MG63 (cell line): ENCODE data around the gene SSBP3. TPM values are rescaled to one million over a fixed set of nuclear protein-coding genes. Genes with fewer than 3 reads are reported as not detected.

Experiments
- DNase-seq: peaks from one replicate; pipeline ENCODE4 v3.0.0-alpha.2; 2020
- H3K27me3 ChIP-seq: fragments of 250-450 bp; sonication (Bioruptor Pico); 2 replicates; pipeline ENCODE4 v1.5.1; 2020; ENCODE audit warnings: mild to moderate bottlenecking, moderate library complexity
- H3K36me3 ChIP-seq: fragments of 250-450 bp; sonication (Bioruptor Pico); 2 replicates; pipeline ENCODE4 v1.5.1; 2020; ENCODE audit warnings: mild to moderate bottlenecking, moderate library complexity
- H3K4me3 ChIP-seq: fragments of 250-450 bp; sonication (Bioruptor Pico); 2 replicates; pipeline ENCODE4 v1.5.1; 2020; ENCODE audit warnings: mild to moderate bottlenecking, moderate library complexity
- H3K9me3 ChIP-seq: fragments of 250-450 bp; sonication (Bioruptor Pico); 2 replicates; pipeline ENCODE4 v1.5.1; 2020; ENCODE audit warnings: mild to moderate bottlenecking, moderate library complexity
- total RNA-seq: library from RNA; depleted of rRNA; stranded (reverse); fragments of >200 nt; shearing (Covaris generic); gene quantifications from 2 replicates; pipeline ENCODE4 v1.2.3, GENCODE V29; 2014; ENCODE audit warnings: low replicate concordance

SSBP3 gene
- total RNA-seq, 1 experiment from 2014 or later = 15.9 TPM

DNA sequence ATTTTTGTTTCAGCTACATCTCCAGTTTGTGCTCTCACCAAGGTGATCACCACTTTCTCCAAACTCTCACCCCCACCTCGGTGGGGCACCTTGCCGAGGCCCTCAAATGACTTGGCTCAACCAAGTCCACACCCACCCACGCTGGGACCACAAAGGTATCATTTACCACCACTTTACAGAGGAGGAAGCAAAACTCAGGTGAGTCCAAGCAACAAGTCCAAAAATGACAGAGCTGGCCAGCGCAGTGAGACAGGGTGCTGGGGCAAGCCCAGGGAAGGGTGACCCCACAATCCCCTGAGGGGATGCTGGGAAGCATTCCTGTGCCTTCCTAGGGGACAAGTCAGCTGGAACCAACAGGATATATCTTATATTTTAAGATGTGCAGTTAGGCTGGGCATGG lies 24.7 kb downstream of the SSBP3 start:
- H3K9me3 ChIP-seq = no peaks in the 10 kb centered on the region
- no peak for DNase-seq
- H3K4me3 ChIP-seq = no peak overlapping the region
- H3K27me3 ChIP-seq = no peaks in the 10 kb centered on the region
- no peaks in the 10 kb centered on the region for H3K36me3 ChIP-seq

DNA sequence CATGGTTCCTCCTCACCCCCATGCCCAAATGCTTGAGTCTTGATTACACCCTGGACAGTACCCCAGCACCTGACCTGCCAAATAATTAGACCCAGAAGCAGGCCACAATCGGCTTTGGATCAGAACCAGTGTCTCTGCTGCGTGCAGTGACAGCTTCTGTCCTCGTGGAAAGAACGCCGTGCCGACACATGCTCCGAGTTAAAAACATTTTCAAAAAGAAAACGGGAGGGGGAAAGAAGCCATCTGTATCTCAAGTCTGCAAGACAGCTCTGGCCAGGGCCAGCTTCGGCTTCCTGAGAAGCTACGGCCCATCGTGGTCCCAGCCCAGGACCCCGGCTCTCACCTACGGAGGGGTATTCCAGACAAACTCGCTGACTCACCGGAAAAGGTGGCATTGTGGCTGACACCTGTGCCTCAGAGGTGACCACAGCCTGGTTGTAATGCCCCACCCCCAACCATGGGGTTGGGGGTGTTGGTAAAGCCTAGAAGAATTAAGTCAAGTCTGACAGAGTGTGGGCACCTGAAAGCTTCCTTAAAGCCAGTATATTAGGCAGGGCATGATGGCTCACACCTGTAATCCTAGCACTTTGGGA lies 25.8 kb downstream of the SSBP3 start:
- Histone ChIP-seq H3K4me3 (no peak overlapping the region), H3K27me3 (no peaks in the 10 kb centered on the region), H3K9me3 (no peaks in the 10 kb centered on the region), H3K36me3 (no peaks in the 10 kb centered on the region)
- no peak for DNase-seq

DNA sequence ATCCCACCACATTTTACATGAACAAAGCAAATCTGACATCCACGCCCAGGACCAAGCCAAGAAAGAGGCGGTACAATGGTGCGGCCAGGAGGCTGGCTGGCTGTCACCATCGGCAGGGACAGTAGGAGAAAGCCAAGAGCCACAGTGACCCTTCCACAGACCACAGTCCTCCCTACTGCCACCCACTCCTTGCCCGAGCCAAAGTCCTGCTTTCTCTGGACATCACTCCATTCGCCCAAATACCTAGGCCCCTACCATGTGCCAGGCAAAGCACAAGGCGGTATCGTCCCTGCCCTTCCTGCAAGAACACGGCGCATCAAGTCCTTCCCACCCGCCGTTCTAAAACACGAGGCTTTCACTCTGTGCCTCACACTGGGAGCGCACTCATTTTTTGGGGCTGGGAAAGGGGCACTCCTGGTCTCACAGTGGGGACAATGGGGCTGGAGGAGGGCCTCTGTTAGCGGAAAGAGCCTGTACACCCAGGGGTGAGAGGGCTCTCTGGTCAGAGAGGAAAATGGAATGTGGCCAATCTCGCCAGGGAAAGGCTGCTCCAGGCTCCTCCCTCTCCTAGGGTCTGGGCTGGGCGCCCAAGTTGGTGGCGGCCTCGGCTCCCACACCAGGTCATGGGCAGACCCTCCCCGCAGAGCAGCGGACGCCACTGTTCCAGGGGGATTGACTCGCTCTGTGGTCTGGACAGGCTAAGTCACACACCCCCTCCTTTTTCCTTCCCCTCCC lies 26.5 kb downstream of the SSBP3 start:
- Histone ChIP-seq H3K27me3 (no peaks in the 10 kb centered on the region), H3K4me3 (no peak overlapping the region), H3K9me3 (no peaks in the 10 kb centered on the region), H3K36me3 (no peaks in the 10 kb centered on the region)
- DNase-seq = no peak

DNA sequence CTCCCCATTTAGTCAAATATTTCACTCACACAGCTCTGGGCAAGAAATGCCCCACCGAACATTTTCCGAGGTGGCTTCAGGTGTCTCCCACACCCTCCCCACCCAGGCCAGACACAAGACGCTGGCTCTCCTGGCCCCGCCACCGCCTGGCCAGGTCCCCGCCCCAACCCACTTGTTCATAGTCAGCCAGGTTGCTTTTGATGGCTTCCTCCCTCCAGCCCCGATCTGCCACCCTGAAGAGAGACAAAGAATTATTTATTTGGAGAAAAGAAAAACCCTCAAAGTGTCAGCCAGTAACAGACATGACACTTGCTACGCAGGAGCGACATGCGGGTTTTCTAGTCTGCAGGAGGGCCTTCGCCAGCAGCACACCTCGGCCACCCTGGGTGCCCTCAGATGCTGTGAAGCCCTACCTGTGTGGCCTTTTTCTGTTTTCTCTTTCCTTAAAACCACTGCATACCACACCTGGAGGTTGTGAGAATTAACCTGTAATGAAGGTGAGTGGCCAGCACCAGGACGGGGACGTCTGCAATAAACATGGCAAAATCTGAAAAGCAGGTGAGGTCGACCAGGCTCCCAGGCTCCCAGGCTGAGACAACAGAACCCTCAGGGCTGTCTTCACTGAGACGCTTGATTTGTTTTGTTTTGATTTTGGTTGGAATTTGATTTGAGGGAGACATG lies 27.2 kb downstream of the SSBP3 start:
- Histone ChIP-seq H3K27me3 (no peaks in the 10 kb centered on the region), H3K9me3 (no peaks in the 10 kb centered on the region), H3K36me3 (no peaks in the 10 kb centered on the region), H3K4me3 (no peak overlapping the region)
- DNase-seq = no peak

- no peak overlapping the region for H3K4me3 ChIP-seq
- H3K36me3 ChIP-seq = no peaks in the 10 kb centered on the region
- no peak for DNase-seq
- no peaks in the 10 kb centered on the region for H3K27me3 ChIP-seq
- no peaks in the 10 kb centered on the region for H3K9me3 ChIP-seq
These were observed 27.9 kb downstream of the SSBP3 start for GRCh38 chr1:54378157-54378873.

DNA sequence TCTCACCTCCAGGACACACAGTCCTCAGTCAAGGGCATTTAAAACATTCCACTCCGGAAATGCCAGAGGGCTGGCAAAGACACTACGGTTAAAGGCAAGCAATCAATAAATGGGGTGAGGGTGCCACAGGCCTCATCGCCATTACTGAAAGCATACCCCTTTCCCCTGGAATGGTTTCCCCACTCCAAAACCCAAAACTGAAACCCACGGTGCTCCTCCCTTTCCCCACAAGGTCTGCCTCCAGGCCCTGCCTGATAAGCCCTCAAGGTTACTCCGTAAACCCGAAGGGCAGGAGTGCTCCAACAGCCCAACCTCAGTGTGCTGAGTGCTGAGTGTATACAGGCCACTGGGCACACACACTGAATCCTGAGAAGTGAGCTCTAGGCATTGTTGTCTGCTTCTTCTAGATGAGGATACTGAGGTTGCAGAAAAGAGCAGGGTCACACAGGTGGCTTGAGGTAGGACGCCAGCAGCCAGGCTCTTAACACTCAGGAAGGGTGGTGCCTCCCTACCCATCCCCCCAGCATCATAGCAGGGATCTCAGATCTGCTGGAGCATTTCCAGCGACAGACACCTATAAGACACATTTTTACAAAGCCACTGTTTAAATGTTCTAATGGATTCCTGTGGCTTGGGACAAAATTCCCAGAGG lies 29.0 kb downstream of the SSBP3 start:
- Histone ChIP-seq H3K9me3 (no peaks in the 10 kb centered on the region), H3K4me3 (no peak overlapping the region), H3K27me3 (no peaks in the 10 kb centered on the region), H3K36me3 (no peaks in the 10 kb centered on the region)
- DNase-seq = no peak

DNA sequence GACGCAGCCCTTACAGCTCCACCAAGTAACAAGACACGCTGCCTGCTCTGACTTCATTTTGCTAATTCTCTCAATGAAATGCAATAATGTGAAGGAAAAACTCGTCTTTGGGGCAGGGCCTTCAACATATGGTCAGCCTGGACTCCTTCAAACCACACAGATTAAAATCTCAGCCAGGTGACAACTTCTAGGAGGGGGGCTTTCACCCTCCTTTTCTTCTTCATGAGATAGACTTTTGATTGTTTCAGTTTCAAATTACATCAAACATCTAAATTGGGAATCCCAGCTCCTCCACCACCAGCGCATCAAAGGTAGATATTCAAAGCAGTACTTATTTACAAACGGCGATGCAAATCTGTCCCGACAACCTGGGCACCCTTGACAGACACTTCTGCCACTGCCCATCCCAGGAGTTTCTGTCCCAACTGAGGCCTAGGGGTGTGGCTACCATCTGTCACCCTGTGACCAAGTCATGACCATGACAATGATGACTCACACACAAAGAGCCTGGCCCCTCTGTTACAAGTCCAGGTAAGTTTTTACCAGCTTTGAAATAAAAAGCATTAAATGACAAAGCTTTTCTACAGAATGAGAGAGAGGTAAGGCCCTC lies 29.7 kb downstream of the SSBP3 start:
- no peaks in the 10 kb centered on the region for H3K9me3 ChIP-seq
- H3K36me3 ChIP-seq = no peaks in the 10 kb centered on the region
- no peak overlapping the region for H3K4me3 ChIP-seq
- H3K27me3 ChIP-seq = no peaks in the 10 kb centered on the region
- no peak for DNase-seq

GRCh38 chr1:54375712-54376429 lies 30.3 kb downstream of the SSBP3 start:
- no peak for DNase-seq
- no peaks in the 10 kb centered on the region for H3K27me3 ChIP-seq

GRCh38 chr1:54375298-54375697 lies 30.9 kb downstream of the SSBP3 start:
- Histone ChIP-seq H3K36me3 (no peaks in the 10 kb centered on the region), H3K27me3 (no peaks in the 10 kb centered on the region), H3K9me3 (no peaks in the 10 kb centered on the region), H3K4me3 (no peak overlapping the region)
- no peak for DNase-seq

More at GRCh38 chr1:54375712-54376429, 30.3 kb downstream of the SSBP3 start:
- Histone ChIP-seq H3K9me3 (no peaks in the 10 kb centered on the region), H3K4me3 (no peak overlapping the region), H3K36me3 (no peaks in the 10 kb centered on the region)

DNA sequence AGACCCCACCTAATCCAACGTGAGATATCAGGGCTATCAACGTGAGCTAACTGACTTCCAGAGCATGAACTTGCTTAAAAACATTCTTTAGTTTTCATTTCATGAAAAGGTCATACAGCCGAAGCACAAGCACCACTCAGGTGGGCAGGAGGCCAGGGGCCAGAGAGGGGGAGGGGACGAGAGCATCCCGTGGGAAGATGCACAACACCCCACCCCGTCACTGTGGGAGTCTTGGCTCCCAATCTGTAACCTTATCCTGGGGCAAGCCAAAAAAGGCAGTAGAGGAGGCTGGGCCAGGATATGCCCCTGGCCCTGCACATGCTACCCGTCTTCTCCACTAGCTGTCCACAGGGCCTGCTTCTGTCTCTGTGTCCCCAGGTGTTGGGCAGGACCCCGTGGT lies 31.4 kb downstream of the SSBP3 start:
- Histone ChIP-seq H3K27me3 (no peaks in the 10 kb centered on the region), H3K4me3 (no peak overlapping the region), H3K9me3 (no peaks in the 10 kb centered on the region), H3K36me3 (no peaks in the 10 kb centered on the region)
- no peak for DNase-seq

GRCh38 chr1:54372978-54373377 lies 33.2 kb downstream of the SSBP3 start:
- no peak for DNase-seq
- Histone ChIP-seq H3K27me3 (no peaks in the 10 kb centered on the region), H3K9me3 (no peaks in the 10 kb centered on the region), H3K4me3 (no peak overlapping the region), H3K36me3 (no peaks in the 10 kb centered on the region)

GRCh38 chr1:54371942-54372275 lies 34.3 kb downstream of the SSBP3 start:
- no peak overlapping the region for H3K4me3 ChIP-seq
- no peaks in the 10 kb centered on the region for H3K27me3 ChIP-seq
- H3K36me3 ChIP-seq = no peaks in the 10 kb centered on the region
- DNase-seq = no peak
- H3K9me3 ChIP-seq = no peaks in the 10 kb centered on the region

GRCh38 chr1:54371038-54371941 lies 34.9 kb downstream of the SSBP3 start:
- Histone ChIP-seq H3K27me3 (no peaks in the 10 kb centered on the region), H3K9me3 (no peaks in the 10 kb centered on the region), H3K36me3 (no peaks in the 10 kb centered on the region), H3K4me3 (no peak overlapping the region)
- DNase-seq = no peak

- Histone ChIP-seq H3K27me3 (no peaks in the 10 kb centered on the region), H3K9me3 (no peaks in the 10 kb centered on the region), H3K4me3 (no peak overlapping the region), H3K36me3 (no peaks in the 10 kb centered on the region)
- no peak for DNase-seq
These were observed 35.8 kb downstream of the SSBP3 start for GRCh38 chr1:54370287-54370989.

DNA sequence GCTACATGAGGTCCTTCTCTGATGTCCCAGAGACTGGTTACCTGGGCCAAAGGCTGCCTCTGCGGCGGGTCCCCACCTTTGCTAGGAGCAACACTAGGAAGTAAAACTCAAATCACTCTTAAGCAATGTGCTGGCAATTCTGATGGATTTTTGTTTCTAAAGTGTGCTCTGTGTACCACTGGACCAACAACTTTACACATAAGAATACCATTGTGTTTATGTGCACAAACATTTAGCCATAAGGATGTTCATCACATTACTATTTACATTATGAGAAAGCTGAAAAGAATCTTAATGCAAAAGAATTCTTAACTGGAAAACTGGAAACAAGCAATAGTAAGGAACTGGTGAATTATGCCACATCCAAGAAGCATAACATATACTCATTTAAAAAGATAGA lies 38.6 kb downstream of the SSBP3 start:
- no peaks in the 10 kb centered on the region for H3K36me3 ChIP-seq
- H3K4me3 ChIP-seq = no peak overlapping the region
- no peaks in the 10 kb centered on the region for H3K27me3 ChIP-seq
- DNase-seq = no peak
- no peaks in the 10 kb centered on the region for H3K9me3 ChIP-seq
